SK-N-SH (cell line): ENCODE data around the gene FNTB. TPM values are rescaled to one million over a fixed set of nuclear protein-coding genes. Genes with fewer than 3 reads are reported as not detected.

Source experiments
- CTCF ChIA-PET: fragments of 300-600, 350-600 bp; formaldehyde crosslinking; extraction: SDS; loops from one replicate; lab custom pipeline; 2021; lab: Yijun Ruan, JAX
- POLR2A ChIA-PET: fragments of 350-600 bp; sonication (Branson Sonifier 250); formaldehyde crosslinking; extraction: SDS; loops from one replicate; lab custom pipeline; 2020; ENCODE audit warnings: antibody characterized with exemption, inconsistent platforms; lab: Yijun Ruan, JAX
- DNase-seq: peaks from one replicate; pipeline ENCODE4 v3.0.0; 2012
- H2AFZ ChIP-seq: fragments of 200-600 bp; sonication (generic); 2 replicates; pipeline ENCODE4 v1.8.1; 2016; ENCODE audit warnings: antibody characterized with exemption, mild to moderate bottlenecking, low read depth
- H3F3A ChIP-seq: fragments of 200-600 bp; sonication (generic); replicated peaks from 2 replicates; pipeline ENCODE3; 2016; ENCODE audit warnings: antibody characterized with exemption, mild to moderate bottlenecking; ENCODE audit not compliant: insufficient read depth
- H3K27ac ChIP-seq, 2 experiments: fragments of 200-500 bp in 1 of 2; fragments of 200-600 bp in 1 of 2; sonication (Bioruptor generic) in 1 of 2; sonication (generic), shearing (Covaris generic) in 1 of 2; 2 replicates each; pipeline versions ENCODE4 v1.5.1 to v1.6.1; 2014 to 2016; ENCODE audit warnings: low read depth in 2 of 2, inconsistent platforms in 1 of 2, low read length in 1 of 2, mild to moderate bottlenecking in 1 of 2, mixed read lengths in 1 of 2
- H3K27me3 ChIP-seq: fragments of 200-600 bp; sonication (generic), shearing (Covaris generic); 2 replicates; pipeline ENCODE4 v1.6.1; 2016; ENCODE audit warnings: mixed run types; ENCODE audit not compliant: insufficient read depth
- H3K36me3 ChIP-seq, 2 experiments: fragments of 200-500 bp in 1 of 2; fragments of 200-600 bp in 1 of 2; sonication (Bioruptor generic) in 1 of 2; sonication (generic) in 1 of 2; replicated peaks in 1 of 2; 2 replicates each; pipeline versions ENCODE3 to v1.5.1; 2014 to 2016; ENCODE audit warnings: low read length in 1 of 2, mild to moderate bottlenecking in 1 of 2; ENCODE audit not compliant: insufficient read depth in 2 of 2, control insufficient read depth in 1 of 2
- H3K4me1 ChIP-seq, 2 experiments: fragments of 200-500 bp in 1 of 2; fragments of 200-600 bp in 1 of 2; sonication (Bioruptor generic) in 1 of 2; sonication (generic), shearing (Covaris generic) in 1 of 2; 2 replicates each; pipeline versions ENCODE4 v1.5.1 to v1.6.1; 2014 to 2016; ENCODE audit warnings: low read depth in 1 of 2, low read length in 1 of 2, mixed run types in 1 of 2; ENCODE audit not compliant: insufficient read depth in 2 of 2, control insufficient read depth in 1 of 2
- H3K4me2 ChIP-seq: fragments of 200-600 bp; sonication (generic), shearing (Covaris generic); 2 replicates; pipeline ENCODE4 v1.6.1; 2017; ENCODE audit warnings: mixed run types
- H3K4me3 ChIP-seq, 2 experiments: fragments of 200-500 bp in 1 of 2; fragments of 200-600 bp in 1 of 2; sonication (Bioruptor generic) in 1 of 2; sonication (generic), shearing (Covaris generic) in 1 of 2; 2 replicates each; pipeline versions ENCODE4 v1.5.1 to v1.8.1; 2014 to 2016; ENCODE audit warnings: low read depth in 2 of 2, inconsistent platforms in 1 of 2, low read length in 1 of 2, mild to moderate bottlenecking in 1 of 2, mixed read lengths in 1 of 2, moderate library complexity in 1 of 2
- H3K79me2 ChIP-seq: fragments of 200-600 bp; sonication (generic); 2 replicates; pipeline ENCODE4 v1.8.1; 2017; ENCODE audit warnings: mild to moderate bottlenecking; ENCODE audit not compliant: insufficient read depth
- H3K9ac ChIP-seq: fragments of 200-600 bp; sonication (generic); 2 replicates; pipeline ENCODE4 v1.6.1; 2017; ENCODE audit warnings: mixed run types
- H3K9me2 ChIP-seq: fragments of 200-600 bp; sonication (generic); 2 replicates; pipeline ENCODE4 v1.6.1; 2017; ENCODE audit warnings: mixed run types
- H3K9me3 ChIP-seq: fragments of 200-600 bp; sonication (generic); 2 replicates; pipeline ENCODE4 v1.6.1; 2017; ENCODE audit warnings: mixed run types, mild to moderate bottlenecking, moderate library complexity
- H4K20me1 ChIP-seq: fragments of 200-600 bp; sonication (generic); 2 replicates; pipeline ENCODE4 v1.6.1; 2017; ENCODE audit warnings: mild to moderate bottlenecking, mixed run types; ENCODE audit not compliant: insufficient read depth
- ELF1 ChIP-seq: IDR thresholded peaks from 2 replicates; pipeline ENCODE4 v1.4.0; 2012
- EP300 ChIP-seq, 2 experiments: IDR thresholded peaks; 2 replicates each; pipeline versions ENCODE4 v1.4.0 to v1.6.1; 2012; ENCODE audit warnings: borderline replicate concordance in 1 of 2, low read depth in 1 of 2, low read length in 1 of 2
- EZH2phosphoT487 ChIP-seq: fragments of 200-600 bp; sonication (generic); IDR thresholded peaks from 2 replicates; pipeline ENCODE4 v1.6.1; 2017; ENCODE audit warnings: low read depth, mixed run types, mild to moderate bottlenecking, antibody characterized with exemption, moderate library complexity, borderline replicate concordance
- FOSL2 ChIP-seq: IDR thresholded peaks from 2 replicates; pipeline ENCODE4 v1.4.0; 2012; ENCODE audit warnings: low read depth, mild to moderate bottlenecking, moderate library complexity, borderline replicate concordance
- FOXM1 ChIP-seq: IDR thresholded peaks from 2 replicates; pipeline ENCODE4 v1.4.0; 2012; ENCODE audit warnings: low read depth, mild to moderate bottlenecking
- GABPA ChIP-seq: IDR thresholded peaks from 2 replicates; pipeline ENCODE4 v1.4.0; 2012; ENCODE audit warnings: low read depth, mild to moderate bottlenecking
- IRF3 ChIP-seq: fragments of 150-350 bp; IDR thresholded peaks from 2 replicates; pipeline ENCODE4 v1.6.1; 2016; ENCODE audit warnings: mild to moderate bottlenecking, low read depth, low read length
- JUND ChIP-seq: IDR thresholded peaks from 2 replicates; pipeline ENCODE4 v1.4.0; 2012
- MAX ChIP-seq: IDR thresholded peaks from 2 replicates; pipeline ENCODE4 v1.4.0; 2012; ENCODE audit warnings: low read depth
- MEF2A ChIP-seq: IDR thresholded peaks from 2 replicates; pipeline ENCODE4 v1.4.0; 2012; ENCODE audit warnings: low read depth, borderline replicate concordance
- MXI1 ChIP-seq: IDR thresholded peaks from 2 replicates; pipeline ENCODE4 v1.6.1; 2012; ENCODE audit warnings: mild to moderate bottlenecking, low read depth, low read length, improper control_type of control experiment
- NFIC ChIP-seq: IDR thresholded peaks from 2 replicates; pipeline ENCODE4 v1.4.0; 2012; ENCODE audit warnings: borderline replicate concordance
- RCOR1 ChIP-seq: fragments of 150-350 bp; IDR thresholded peaks from 2 replicates; pipeline ENCODE4 v1.6.1; 2017; ENCODE audit warnings: antibody characterized with exemption, low read length
- RFX5 ChIP-seq: IDR thresholded peaks from 2 replicates; pipeline ENCODE4 v1.6.1; 2012; ENCODE audit warnings: mild to moderate bottlenecking, improper control_type of control experiment, low read length
- RXRA ChIP-seq: IDR thresholded peaks from 2 replicates; pipeline ENCODE4 v1.4.0; 2012; ENCODE audit warnings: low read depth, mild to moderate bottlenecking, borderline replicate concordance
- TAF1 ChIP-seq: IDR thresholded peaks from 2 replicates; pipeline ENCODE4 v1.6.1; 2012; ENCODE audit warnings: low read depth, mild to moderate bottlenecking, low read length, moderate library complexity, borderline replicate concordance
- TCF12 ChIP-seq: IDR thresholded peaks from 2 replicates; pipeline ENCODE4 v1.4.0; 2012
- TEAD4 ChIP-seq: IDR thresholded peaks from 2 replicates; pipeline ENCODE4 v1.4.0; 2012; ENCODE audit warnings: mild to moderate bottlenecking, borderline replicate concordance; ENCODE audit not compliant: insufficient read depth
- USF1 ChIP-seq: IDR thresholded peaks from 2 replicates; pipeline ENCODE4 v1.4.0; 2012; ENCODE audit warnings: low read depth, borderline replicate concordance
- YY1 ChIP-seq: IDR thresholded peaks from 2 replicates; pipeline ENCODE4 v1.4.0; 2012; ENCODE audit warnings: low read depth, mild to moderate bottlenecking
- WGBS: methylation state at CpG from one replicate; pipeline ENCODE4 v1.1.6; 2017; ENCODE audit warnings: low lambda C conversion rate; 5-methylcytosine and 5-hydroxymethylcytosine counted together
- polyA plus RNA-seq, 3 experiments: library from polyadenylated mRNA; depleted of rRNA; stranded (reverse); fragments of >200 nt; gene quantifications; 2 replicates each; pipeline ENCODE4 v1.2.3, GENCODE V29; 2012
- TF ChIP-seq, protein P1 (sequence below): fragments of 150-350 bp; IDR thresholded peaks from 2 replicates; pipeline ENCODE4 v1.6.1; 2017; ENCODE audit warnings: antibody characterized with exemption, low read length, low read depth, borderline replicate concordance

The FNTB gene
- polyA plus RNA-seq, 1 of the 3 experiments (the other 2 are of a cell fraction) = 18.4 TPM

DNA sequence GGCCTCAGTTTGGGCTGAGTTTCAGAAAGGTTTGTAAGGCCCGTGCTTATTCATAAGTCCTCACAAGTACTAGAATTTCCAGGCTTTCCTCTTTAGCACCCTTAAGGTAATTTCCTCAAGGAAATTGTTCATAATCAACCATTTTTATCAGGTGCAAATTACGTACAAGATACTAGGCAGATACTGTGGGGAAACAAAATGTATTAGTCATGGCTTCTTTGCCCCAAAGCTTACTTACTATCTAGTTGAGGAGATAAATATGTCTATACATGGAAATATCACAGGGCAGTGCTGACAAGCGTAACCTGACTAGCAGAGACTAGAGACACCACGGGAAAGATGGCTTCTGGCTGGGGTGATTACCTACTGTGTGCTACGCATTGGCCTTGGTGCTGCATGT, 93.1 kb downstream of the FNTB start:
- 96% methylated on average over 5 of the region's 5 CpGs for WGBS
- TF ChIP-seq RFX5 = no peak
- TF ChIP-seq MXI1 = no peak
- no peak for TF ChIP-seq EZH2phosphoT487
- no peak for TF ChIP-seq MEF2A
- no peak for TF ChIP-seq FOXM1
- no peak for TF ChIP-seq TCF12
- TF ChIP-seq RXRA = no peak
- no peak for TF ChIP-seq JUND
- no peak for TF ChIP-seq GABPA
- no peak for TF ChIP-seq NFIC
- TF ChIP-seq FOSL2 = no peak
- no peak for TF ChIP-seq ELF1
- no peak for TF ChIP-seq EP300 (IDR thresholded peaks at IDR 0.05; ENCODE audit: borderline replicate concordance in 1 of 2, low read depth in 1 of 2, low read length in 1 of 2)
- TF ChIP-seq, protein P1, sequence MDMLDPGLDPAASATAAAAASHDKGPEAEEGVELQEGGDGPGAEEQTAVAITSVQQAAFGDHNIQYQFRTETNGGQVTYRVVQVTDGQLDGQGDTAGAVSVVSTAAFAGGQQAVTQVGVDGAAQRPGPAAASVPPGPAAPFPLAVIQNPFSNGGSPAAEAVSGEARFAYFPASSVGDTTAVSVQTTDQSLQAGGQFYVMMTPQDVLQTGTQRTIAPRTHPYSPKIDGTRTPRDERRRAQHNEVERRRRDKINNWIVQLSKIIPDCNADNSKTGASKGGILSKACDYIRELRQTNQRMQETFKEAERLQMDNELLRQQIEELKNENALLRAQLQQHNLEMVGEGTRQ = no peak
- TF ChIP-seq TAF1 = no peak
- no peak for TF ChIP-seq TEAD4
- H3K4me2 ChIP-seq = no peak overlapping the region
- no peak overlapping the region for H2AFZ ChIP-seq
- no peak for DNase-seq
- peaks cover 39 to 85% of the 10 kb centered on the region in 2 experiments for H3K36me3 ChIP-seq
- no peaks in the 10 kb centered on the region; a peak in 2 of 4 replicates for H3K4me1 ChIP-seq
- H3K9me3 ChIP-seq = no peaks in the 10 kb centered on the region
- H3K27ac ChIP-seq = no peak overlapping the region
- H3K79me2 ChIP-seq = peaks cover 41% of the 10 kb centered on the region
- H3F3A ChIP-seq = no peaks in the 10 kb centered on the region
- no peaks in the 10 kb centered on the region for H3K9me2 ChIP-seq
- CTCF ChIA-PET = no interaction called here
- H3K27me3 ChIP-seq = no peaks in the 10 kb centered on the region
- no peak overlapping the region for H3K9ac ChIP-seq
- H4K20me1 ChIP-seq = peaks cover 13% of the 10 kb centered on the region
- POLR2A ChIA-PET = no interaction called here
- no peak overlapping the region for H3K4me3 ChIP-seq

- H4K20me1 ChIP-seq = peaks cover 13% of the 10 kb centered on the region
- no peak overlapping the region for H3K27ac ChIP-seq
- no peaks in the 10 kb centered on the region for H3K9me3 ChIP-seq
- no peak for DNase-seq
- no peak overlapping the region for H2AFZ ChIP-seq
- H3F3A ChIP-seq = no peaks in the 10 kb centered on the region
- H3K4me1 ChIP-seq = peaks cover 0 to 2% of the 10 kb centered on the region in 2 experiments; a peak in 2 of 4 replicates
- no peaks in the 10 kb centered on the region for H3K9me2 ChIP-seq
- H3K4me2 ChIP-seq = no peak overlapping the region
- H3K27me3 ChIP-seq = no peaks in the 10 kb centered on the region
- POLR2A ChIA-PET = no interaction called here
- CTCF ChIA-PET = interaction anchor here (1.0 kb wide), 1 partner anchor 170 kb away, joined by 4 read pairs; no protein-coding TSS in a partner anchor
- no peak for TF ChIP-seq TEAD4
- TF ChIP-seq IRF3 = no peak
- TF ChIP-seq USF1 = no peak
- TF ChIP-seq, protein P1 = no peak
- no peak for TF ChIP-seq EZH2phosphoT487
- no peak for TF ChIP-seq YY1
- no peak for TF ChIP-seq MAX
- no peak for TF ChIP-seq RCOR1
- no peak for TF ChIP-seq FOSL2
- 100% methylated on average over 2 of the region's 2 CpGs for WGBS
- no peak overlapping the region for H3K4me3 ChIP-seq
- H3K79me2 ChIP-seq = peaks cover 41% of the 10 kb centered on the region
- H3K9ac ChIP-seq = no peak overlapping the region
- H3K36me3 ChIP-seq = peaks cover 38 to 83% of the 10 kb centered on the region in 2 experiments
These were observed 94.5 kb downstream of the FNTB start for GRCh38 chr14:65080960-65081747.
